Measurements from ENCODE around the gene UBR7.

UBR7 gene

GRCh38 chr14:93200553-93200952 lies 6.5 kb upstream of the UBR7 start:
- Histone ChIP-seq H3K27me3 (ENCODE audit: insufficient read depth, low read length) (no peaks in the 10 kb centered on the region), H3K4me3 (ENCODE audit: low read length) (no peak overlapping the region), H3K27ac (ENCODE audit: low read depth, low read length) (no peak overlapping the region), H3K36me3 (ENCODE audit: insufficient read depth, low read length) (0 out of 2 replicates have a peak, but pooled peaks cover 2% of the 10 kb centered on the region), H3K9ac (ENCODE audit: low read depth, low read length) (no peak overlapping the region), H3K4me1 (ENCODE audit: insufficient read depth, low read length) (no peaks in the 10 kb centered on the region), H3K9me3 (ENCODE audit: insufficient read depth, low read depth, low read length) (no peaks in the 10 kb centered on the region)
- 93% methylated on average over 5 of the region's 5 CpGs for WGBS

- 0 out of 2 replicates have a peak, but pooled peaks cover 2% of the 10 kb centered on the region for H3K36me3 ChIP-seq (ENCODE audit: insufficient read depth, low read length)
- H3K9me3 ChIP-seq (ENCODE audit: insufficient read depth, low read depth, low read length), result no peaks in the 10 kb centered on the region
- H3K4me1 ChIP-seq (ENCODE audit: insufficient read depth, low read length), result no peaks in the 10 kb centered on the region
- no peaks in the 10 kb centered on the region for H3K27me3 ChIP-seq (ENCODE audit: insufficient read depth, low read length)
- H3K27ac ChIP-seq (ENCODE audit: low read depth, low read length), result no peak overlapping the region
- H3K4me3 ChIP-seq (ENCODE audit: low read length), result no peak overlapping the region
- no peak overlapping the region for H3K9ac ChIP-seq (ENCODE audit: low read depth, low read length)
- 96% methylated on average over 6 of the region's 7 CpGs for WGBS
Observed at GRCh38 chr14:93201155-93201704, 5.8 kb upstream of the UBR7 start.

GRCh38 chr14:93207468-93208308 lies 632 bp downstream of the UBR7 start:
- peak overlapping the region; percentile 50; the same call in 1 of the 2 replicates for H3K27ac ChIP-seq (ENCODE audit: low read depth, low read length)
- no peaks in the 10 kb centered on the region for H3K27me3 ChIP-seq (ENCODE audit: insufficient read depth, low read length)
- peaks cover 22% of the 10 kb centered on the region for H3K36me3 ChIP-seq (ENCODE audit: insufficient read depth, low read length)
- peak overlapping the region; percentile 75 for H3K4me3 ChIP-seq (ENCODE audit: low read length)
- H3K9ac ChIP-seq (ENCODE audit: low read depth, low read length), result peak overlapping the region; percentile 74
- WGBS, result under 1% methylated on average over 23 of the region's 23 CpGs
- 0 out of 2 replicates have a peak, but pooled peaks cover 7% of the 10 kb centered on the region for H3K4me1 ChIP-seq (ENCODE audit: insufficient read depth, low read length)
- no peaks in the 10 kb centered on the region for H3K9me3 ChIP-seq (ENCODE audit: insufficient read depth, low read depth, low read length)

- Histone ChIP-seq H3K4me3 (ENCODE audit: low read length) (no peak overlapping the region), H3K36me3 (ENCODE audit: insufficient read depth, low read length) (peaks cover 59% of the 10 kb centered on the region), H3K9ac (ENCODE audit: low read depth, low read length) (no peak overlapping the region), H3K27ac (ENCODE audit: low read depth, low read length) (no peak overlapping the region), H3K27me3 (ENCODE audit: insufficient read depth, low read length) (no peaks in the 10 kb centered on the region), H3K4me1 (ENCODE audit: insufficient read depth, low read length) (0 out of 2 replicates have a peak, but pooled peaks cover 7% of the 10 kb centered on the region), H3K9me3 (ENCODE audit: insufficient read depth, low read depth, low read length) (no peaks in the 10 kb centered on the region)
- WGBS, result 91% methylated on average over 3 of the region's 3 CpGs
Observed at GRCh38 chr14:93212432-93212831, 5.4 kb downstream of the UBR7 start.

- Histone ChIP-seq H3K9me3 (ENCODE audit: insufficient read depth, low read depth, low read length) (no peaks in the 10 kb centered on the region), H3K9ac (ENCODE audit: low read depth, low read length) (no peak overlapping the region), H3K36me3 (ENCODE audit: insufficient read depth, low read length) (peaks cover 75% of the 10 kb centered on the region), H3K27ac (ENCODE audit: low read depth, low read length) (no peak overlapping the region), H3K27me3 (ENCODE audit: insufficient read depth, low read length) (no peaks in the 10 kb centered on the region), H3K4me3 (ENCODE audit: low read length) (no peak overlapping the region), H3K4me1 (ENCODE audit: insufficient read depth, low read length) (no peaks in the 10 kb centered on the region)
- 100% methylated on average over 2 of the region's 2 CpGs for WGBS
Observed at GRCh38 chr14:93214598-93214997, 7.5 kb downstream of the UBR7 start.

GRCh38 chr14:93219103-93219726 lies 12.2 kb downstream of the UBR7 start:
- H3K9ac ChIP-seq (ENCODE audit: low read depth, low read length), result no peak overlapping the region
- no peaks in the 10 kb centered on the region for H3K9me3 ChIP-seq (ENCODE audit: insufficient read depth, low read depth, low read length)
- H3K4me1 ChIP-seq (ENCODE audit: insufficient read depth, low read length), result no peaks in the 10 kb centered on the region
- peaks cover 83% of the 10 kb centered on the region for H3K36me3 ChIP-seq (ENCODE audit: insufficient read depth, low read length)
- H3K27me3 ChIP-seq (ENCODE audit: insufficient read depth, low read length), result no peaks in the 10 kb centered on the region
- no peak overlapping the region for H3K27ac ChIP-seq (ENCODE audit: low read depth, low read length)
- 91% methylated on average over 3 of the region's 3 CpGs for WGBS
- H3K4me3 ChIP-seq (ENCODE audit: low read length), result no peak overlapping the region

GRCh38 chr14:93220509-93220908 lies 13.5 kb downstream of the UBR7 start:
- H3K27me3 ChIP-seq (ENCODE audit: insufficient read depth, low read length), result no peaks in the 10 kb centered on the region
- no peaks in the 10 kb centered on the region for H3K4me1 ChIP-seq (ENCODE audit: insufficient read depth, low read length)
- no peak overlapping the region for H3K27ac ChIP-seq (ENCODE audit: low read depth, low read length)
- peaks cover 78% of the 10 kb centered on the region for H3K36me3 ChIP-seq (ENCODE audit: insufficient read depth, low read length)
- no peaks in the 10 kb centered on the region for H3K9me3 ChIP-seq (ENCODE audit: insufficient read depth, low read depth, low read length)
- H3K9ac ChIP-seq (ENCODE audit: low read depth, low read length), result no peak overlapping the region
- H3K4me3 ChIP-seq (ENCODE audit: low read length), result no peak overlapping the region

- H3K9me3 ChIP-seq (ENCODE audit: insufficient read depth, low read depth, low read length), result no peaks in the 10 kb centered on the region
- H3K36me3 ChIP-seq (ENCODE audit: insufficient read depth, low read length), result peaks cover 80% of the 10 kb centered on the region
- WGBS, result 96% methylated on average over 27 of the region's 27 CpGs
- no peaks in the 10 kb centered on the region for H3K27me3 ChIP-seq (ENCODE audit: insufficient read depth, low read length)
- H3K9ac ChIP-seq (ENCODE audit: low read depth, low read length), result no peak overlapping the region
- no peak overlapping the region for H3K4me3 ChIP-seq (ENCODE audit: low read length)
- H3K4me1 ChIP-seq (ENCODE audit: insufficient read depth, low read length), result no peaks in the 10 kb centered on the region
- H3K27ac ChIP-seq (ENCODE audit: low read depth, low read length), result no peak overlapping the region
Observed at GRCh38 chr14:93223565-93223964, 16.5 kb downstream of the UBR7 start.

GRCh38 chr14:93228550-93228949 lies 21.5 kb downstream of the UBR7 start:
- no peaks in the 10 kb centered on the region for H3K9me3 ChIP-seq (ENCODE audit: insufficient read depth, low read depth, low read length)
- WGBS, result 96% methylated on average over 8 of the region's 8 CpGs
- H3K9ac ChIP-seq (ENCODE audit: low read depth, low read length), result no peak overlapping the region
- no peaks in the 10 kb centered on the region for H3K4me1 ChIP-seq (ENCODE audit: insufficient read depth, low read length)
- no peak overlapping the region for H3K4me3 ChIP-seq (ENCODE audit: low read length)
- no peak overlapping the region for H3K27ac ChIP-seq (ENCODE audit: low read depth, low read length)
- H3K36me3 ChIP-seq (ENCODE audit: insufficient read depth, low read length), result peaks cover 44% of the 10 kb centered on the region
- H3K27me3 ChIP-seq (ENCODE audit: insufficient read depth, low read length), result no peaks in the 10 kb centered on the region

- 94% methylated on average over 16 of the region's 16 CpGs for WGBS
- Histone ChIP-seq H3K27ac (ENCODE audit: low read depth, low read length) (no peak overlapping the region), H3K4me1 (ENCODE audit: insufficient read depth, low read length) (no peaks in the 10 kb centered on the region), H3K4me3 (ENCODE audit: low read length) (no peak overlapping the region), H3K9ac (ENCODE audit: low read depth, low read length) (no peak overlapping the region), H3K27me3 (ENCODE audit: insufficient read depth, low read length) (no peaks in the 10 kb centered on the region), H3K36me3 (ENCODE audit: insufficient read depth, low read length) (peaks cover 31% of the 10 kb centered on the region), H3K9me3 (ENCODE audit: insufficient read depth, low read depth, low read length) (no peaks in the 10 kb centered on the region)
Observed at GRCh38 chr14:93230539-93230938, 23.5 kb downstream of the UBR7 start.

Measured in HUES64 (cell line).